COLO668 (cell line): Measurements from ENCODE around the gene SLMAP.

ENCODE experiments used
- DNase-seq: peaks from one replicate; lab custom pipeline; 2025; ENCODE audit not compliant: unreplicated experiment; lab: John Stamatoyannopoulos, UW

The SLMAP gene

DNA sequence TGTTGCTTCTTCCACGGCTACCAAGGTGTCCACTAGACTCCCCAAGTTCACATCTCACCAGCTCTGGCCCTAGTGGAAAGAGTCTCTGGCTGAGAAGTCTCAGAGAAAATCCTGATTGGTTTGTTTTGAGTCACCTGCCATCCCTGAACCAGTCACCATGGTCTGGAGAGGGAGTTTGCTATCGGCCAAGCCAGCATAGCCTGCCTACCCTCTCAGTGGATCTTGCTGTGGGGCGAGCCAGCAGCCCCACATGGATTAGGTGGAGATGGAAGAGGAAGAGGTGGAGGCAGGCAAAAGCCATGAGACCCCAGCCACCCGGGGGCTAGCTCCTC is 204.0 kb downstream of the SLMAP start:
- no peak for DNase-seq

DNA sequence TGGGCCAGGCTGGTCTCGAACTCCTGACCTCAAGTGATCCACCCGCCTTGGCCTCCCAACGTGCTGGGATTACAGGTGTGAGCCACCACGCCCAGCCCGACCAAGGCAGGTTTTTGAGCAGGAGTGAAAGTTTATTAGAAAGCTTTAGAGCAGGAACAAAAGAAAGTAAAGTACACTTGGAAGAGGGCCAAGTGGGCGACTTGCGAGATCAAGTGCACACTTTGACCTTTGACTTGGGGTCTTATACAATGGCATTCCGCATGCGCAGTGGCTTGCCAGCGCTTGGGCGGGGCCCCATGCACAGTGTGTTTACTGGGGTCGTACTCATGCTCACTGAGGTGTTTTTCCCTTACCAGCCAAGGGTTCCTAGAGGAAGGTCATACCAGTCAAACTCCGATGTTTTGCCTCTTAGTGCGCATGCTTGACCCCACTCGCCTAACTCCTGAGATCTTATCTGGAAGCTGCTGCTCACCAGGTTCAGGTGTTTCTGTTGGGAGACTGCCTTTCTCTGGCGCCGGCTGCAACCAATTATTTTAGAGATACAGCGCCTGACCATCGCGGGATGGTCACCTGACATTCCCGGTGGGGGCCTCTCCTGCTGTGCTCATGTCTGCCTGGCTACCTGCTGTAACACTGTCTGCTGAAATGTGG is 205.2 kb downstream of the SLMAP start:
- no peak for DNase-seq

DNA sequence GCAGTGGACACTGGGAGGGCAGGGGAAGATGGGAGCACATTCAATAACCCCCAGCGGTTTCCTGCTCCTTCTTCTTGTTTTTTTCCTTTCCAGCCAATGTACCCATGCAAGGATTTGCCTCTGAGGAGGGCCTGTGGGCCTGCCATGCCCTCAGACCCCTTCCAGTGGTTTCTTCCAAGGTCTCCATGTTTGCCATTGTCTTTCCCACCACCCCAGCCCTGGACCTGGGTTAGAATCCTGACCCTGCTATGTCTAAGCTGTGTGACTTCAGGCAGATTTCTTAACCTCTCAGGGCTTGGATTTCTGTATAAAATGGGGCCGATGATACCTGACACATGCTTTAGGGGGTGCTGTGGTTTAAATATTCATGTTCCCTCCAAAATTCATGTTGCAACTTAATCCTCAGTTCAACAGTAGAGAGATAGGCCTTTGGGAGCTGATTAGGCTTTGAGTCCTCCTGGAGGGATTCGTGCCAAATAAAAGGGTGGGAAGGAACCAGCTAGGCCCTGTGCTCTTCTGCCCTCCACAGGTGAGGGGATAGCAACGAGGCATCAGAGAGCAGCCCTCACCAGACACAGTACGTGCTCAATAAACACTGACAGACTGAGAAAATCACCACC is 205.8 kb downstream of the SLMAP start:
- DNase-seq = no peak

DNA sequence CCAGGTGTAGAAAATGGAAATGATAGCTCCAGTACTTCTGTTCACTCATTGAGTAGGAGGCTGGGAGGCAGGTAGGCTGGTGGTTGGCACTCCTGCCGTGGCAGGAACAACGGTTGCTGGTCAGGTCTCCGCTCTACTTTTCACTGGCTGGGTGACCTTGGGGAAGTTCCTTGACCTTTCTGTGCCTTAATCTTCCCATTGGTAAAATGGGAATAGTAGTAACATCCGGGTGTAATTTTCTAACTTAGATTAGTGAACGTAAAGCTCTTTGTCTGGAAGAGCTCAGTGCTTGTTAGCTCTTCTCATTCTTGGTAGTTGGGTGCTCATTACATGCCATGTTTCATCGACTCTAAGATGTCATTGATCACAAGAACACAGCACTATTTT is 206.3 kb downstream of the SLMAP start:
- no peak for DNase-seq

DNA sequence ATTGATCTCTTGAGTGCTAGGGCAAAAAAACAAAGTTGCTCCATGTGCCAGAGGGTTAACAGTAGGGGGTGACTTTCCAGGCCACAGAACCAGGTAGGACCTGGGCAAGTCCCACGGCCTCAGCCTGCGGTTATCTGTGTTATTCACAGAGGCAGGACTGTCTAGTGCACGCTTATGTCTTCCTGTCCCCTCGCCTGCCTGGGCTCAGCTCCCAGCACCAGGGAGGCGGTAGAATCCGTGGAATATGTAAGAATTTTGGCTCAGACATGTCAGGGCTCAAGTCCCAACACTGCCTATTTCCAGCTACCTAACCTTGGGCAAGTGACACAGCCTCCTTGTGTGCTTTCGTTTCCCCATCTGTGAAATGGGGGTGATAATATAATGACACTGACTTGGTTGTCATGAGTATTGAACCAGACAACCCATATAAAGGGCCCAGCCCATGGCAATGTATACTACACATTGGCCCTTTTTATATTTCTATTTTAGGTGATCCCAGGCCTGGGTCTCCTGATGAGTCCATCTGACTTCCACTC is 207.8 kb downstream of the SLMAP start:
- DNase-seq = no peak

DNA sequence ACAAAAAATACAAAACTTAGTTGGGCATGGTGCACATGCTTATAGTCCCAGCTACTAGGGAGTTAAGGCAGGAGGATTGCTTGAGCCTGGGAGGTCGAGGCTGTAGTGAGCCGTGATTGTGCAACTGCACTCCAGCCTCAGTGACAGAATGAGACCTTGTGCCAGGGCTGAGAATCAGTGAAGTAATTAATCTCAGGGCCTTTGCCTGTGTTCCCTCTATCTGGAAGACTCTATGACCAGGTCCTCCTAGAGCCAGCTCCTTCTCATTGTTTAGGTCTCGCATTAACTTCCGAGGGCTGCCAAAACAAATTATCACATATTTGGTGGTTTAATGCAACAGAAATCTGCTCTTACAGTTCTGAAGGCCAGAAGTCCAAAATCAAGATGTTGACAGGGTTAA is 210.7 kb downstream of the SLMAP start:
- no peak for DNase-seq

DNA sequence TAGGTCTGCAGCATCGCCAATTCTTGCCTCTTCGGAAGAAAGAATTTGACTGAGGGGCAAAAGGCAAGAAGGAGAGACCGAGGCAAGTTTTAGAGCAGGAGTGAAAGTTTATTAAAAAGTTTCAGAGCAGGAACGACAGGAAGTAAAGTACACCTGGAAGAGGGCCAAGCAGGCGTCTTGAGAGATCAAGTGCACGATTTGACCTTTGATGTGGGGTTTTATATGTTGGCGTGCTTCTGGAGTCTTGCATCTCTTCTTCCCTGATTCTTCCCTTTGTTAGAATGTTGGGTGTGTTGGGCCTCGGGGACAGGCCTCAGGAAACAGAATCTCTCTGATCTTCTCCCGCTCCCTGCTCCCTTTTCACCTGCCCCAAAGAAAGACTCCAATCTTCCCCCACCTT is 211.5 kb downstream of the SLMAP start:
- no peak for DNase-seq

DNA sequence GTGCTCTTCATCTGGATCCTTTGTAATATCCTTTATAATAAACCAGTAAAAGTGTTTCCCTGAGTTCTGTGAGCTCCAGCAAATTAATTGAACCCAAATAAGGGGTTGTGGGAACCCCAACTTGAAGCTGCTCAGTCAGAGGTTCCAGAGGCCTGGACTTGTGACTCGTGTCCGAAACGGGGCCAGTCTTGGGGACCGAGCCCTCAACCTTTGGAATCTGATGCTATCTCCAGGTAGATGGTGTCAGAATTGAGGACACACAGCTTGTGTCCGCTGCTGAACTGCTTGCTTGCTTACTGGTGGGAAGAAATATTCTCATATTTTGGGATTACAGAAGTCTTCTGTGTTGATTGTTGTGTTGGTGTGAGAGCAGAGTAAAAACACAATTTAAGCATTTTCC is 212.4 kb downstream of the SLMAP start:
- no peak for DNase-seq

DNA sequence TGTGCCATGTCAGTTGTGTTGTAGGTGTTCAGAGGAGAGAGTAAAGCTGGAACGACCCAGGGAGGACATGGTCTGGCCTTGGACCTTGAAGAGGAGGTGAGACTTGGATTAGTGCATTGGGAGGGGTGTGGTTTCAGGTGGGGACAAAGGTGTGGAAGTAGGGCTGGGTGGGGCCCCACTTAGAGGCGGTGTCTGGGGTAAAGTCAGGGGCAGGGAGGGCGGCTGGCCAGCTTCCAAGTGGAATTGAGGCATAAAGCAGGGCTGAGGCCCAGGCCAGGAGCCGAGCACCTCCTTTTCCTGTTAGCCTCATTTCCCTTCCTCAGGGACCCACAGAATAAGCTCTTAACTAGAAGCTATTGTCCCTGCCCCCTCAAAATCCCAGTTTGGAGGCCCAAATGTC is 215.9 kb downstream of the SLMAP start:
- no peak for DNase-seq

DNA sequence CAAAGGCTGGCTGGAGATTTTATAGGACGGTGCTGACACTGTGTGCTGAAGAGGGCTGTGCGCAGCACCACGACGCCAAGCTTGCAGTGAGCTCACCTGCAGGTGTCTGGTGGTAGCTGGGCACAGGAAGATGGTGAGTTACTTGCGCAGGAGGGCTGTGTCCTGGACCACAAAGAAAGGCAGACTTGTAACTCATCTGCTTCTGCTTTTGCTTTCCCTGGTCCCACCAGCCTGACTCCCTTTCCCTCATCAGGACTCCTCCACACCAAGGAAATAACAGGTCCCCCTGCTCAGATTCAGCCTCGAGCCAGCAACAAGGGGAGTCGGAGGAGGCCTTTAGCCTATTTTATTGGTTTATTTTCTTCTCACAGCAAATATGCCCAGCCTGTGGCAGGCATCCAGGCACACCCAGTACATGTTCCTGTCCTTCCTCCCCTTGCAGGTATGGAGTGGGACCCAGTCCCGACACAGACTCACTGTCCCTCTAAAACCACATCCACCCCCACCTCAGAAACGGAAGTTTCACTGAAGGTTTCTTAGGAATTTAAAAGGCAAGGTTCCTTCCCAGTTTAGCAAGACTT is 216.5 kb downstream of the SLMAP start:
- DNase-seq = no peak

DNA sequence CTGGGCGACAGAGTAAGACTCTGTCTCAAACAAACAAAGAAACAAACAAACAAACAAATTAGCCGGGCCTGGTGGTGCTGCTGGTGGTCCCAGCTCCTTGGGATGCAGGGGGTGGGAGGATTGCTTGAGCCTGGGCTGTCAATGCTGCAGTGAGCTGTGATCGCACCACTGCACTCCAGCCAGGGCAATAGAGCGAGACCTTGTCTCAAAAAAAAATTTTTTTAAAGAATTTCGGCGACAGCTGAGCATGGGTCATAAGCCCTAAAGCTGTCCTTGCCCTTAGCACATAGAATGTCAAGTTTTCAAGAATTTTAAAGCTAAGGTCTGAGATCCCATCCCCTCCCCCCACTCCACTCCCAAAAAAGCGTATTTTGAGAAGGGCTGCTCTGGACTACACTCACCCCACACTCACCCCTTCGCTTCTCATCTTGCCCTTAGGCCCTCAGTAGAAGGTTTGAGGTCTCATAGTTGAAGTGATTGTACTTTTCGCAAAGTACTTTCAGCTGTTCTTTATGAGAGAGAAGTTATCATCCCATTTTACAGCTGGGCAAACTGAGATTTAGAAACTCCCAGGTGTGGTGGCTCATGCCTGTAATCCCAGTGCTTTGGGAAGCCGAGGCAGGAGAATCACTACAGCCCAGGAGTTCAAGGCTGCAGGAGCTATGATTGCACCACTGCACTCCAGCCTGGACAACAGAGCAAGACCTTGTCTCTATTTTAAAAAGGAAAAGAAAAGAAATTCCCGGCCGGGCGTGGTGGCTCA is 217.8 kb downstream of the SLMAP start:
- DNase-seq = no peak

DNA sequence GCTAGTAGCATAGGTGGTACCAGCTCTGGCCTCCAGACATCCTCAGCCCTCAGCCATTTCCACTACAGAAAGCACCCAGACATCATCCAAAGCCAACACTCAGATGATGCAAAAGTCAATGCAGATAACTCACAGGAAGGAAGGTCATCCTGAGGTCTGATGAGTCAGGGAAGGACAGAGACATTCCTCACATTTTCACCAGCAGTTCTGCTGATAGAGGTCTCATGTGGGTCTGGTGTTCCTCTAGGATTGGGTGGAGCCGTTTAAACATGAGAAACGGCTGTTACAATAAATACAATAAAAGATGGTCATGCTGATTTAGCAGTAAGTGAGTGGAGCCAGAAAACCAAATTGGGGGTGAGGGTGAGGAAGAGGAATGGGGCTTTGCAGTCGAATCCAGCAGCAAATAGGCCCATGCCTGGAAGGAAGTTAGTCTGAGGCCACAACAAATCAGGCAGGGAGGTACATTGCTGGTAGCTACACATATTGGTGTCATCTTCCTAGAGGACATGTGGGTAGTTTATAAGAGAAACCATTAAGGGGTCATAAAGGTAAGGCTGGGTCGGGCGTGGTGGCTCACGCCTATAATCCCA is 218.8 kb downstream of the SLMAP start:
- no peak for DNase-seq

DNA sequence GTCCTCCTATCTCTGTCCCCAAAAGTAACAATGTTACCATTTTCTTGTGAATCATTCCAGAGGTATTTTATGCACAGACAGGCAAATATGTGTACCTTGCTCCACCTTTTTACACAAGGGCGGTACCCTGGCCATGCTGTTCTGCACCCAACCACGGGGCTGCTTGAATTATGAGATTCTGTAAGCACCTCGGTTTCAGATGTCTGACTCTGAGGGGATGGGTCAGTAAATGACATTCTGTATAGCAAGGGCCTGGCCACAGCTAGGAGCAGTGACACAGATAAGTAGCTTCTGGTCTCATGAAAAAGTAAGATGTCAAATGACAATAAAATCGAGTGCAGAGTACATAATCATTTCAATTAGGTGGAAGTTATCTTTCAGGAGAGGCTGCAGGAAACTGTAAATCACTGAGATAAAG is 221.7 kb downstream of the SLMAP start:
- DNase-seq = peak; percentile 35

DNA sequence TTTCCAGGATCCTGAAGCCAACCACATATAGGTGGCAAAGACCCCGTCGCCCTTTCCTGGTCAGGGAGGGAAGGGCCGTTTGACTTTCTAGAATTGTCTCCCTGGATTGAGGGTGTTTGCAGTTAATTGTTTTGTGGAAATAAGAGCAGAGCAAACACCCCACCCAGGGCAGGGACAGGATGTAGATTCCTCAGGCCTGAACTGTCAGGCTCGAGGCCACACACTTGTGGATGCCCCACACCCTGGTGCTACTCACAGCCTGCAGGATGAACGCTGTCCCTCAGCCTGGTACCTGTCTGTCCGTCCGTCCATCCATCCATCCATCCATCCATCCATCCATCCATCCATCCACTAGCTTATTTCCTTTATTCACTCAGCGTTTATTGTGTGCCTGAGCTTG is 222.2 kb downstream of the SLMAP start:
- peak; percentile 16 for DNase-seq
